ENCODE results near the gene NKAPL.

The NKAPL gene

DNA sequence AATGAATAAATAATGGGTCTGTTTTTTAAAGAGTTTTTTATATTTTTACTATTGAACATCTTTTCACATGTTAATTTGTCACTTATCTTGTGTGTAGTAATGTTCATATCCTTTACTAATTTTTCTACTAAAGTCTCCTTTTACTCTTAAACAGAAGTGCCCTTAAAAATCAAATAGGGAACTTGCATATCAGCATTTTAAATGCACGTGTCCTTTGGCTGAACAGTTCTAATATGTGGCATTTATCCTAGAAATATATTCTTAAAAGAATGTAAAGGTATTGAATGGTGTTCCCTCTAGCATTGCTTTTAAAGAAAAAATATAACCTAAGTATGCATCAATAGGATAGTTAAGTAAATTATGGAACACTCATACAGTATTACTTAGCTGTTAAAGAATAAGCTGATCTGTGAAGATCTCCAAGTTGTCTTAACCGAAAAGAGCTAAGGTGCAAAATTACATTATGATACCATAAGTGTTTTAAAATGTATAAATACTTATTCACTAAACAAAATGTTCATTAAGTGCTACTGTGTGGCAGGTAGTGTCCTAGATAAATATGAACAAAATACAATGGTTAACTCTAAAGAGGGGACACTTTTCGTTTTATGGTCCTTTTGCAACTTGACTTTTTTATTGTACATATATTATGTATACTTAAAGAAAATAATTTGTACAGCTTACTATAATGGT lies 21.6 kb downstream of the NKAPL start:
- Histone ChIP-seq H3K4me2 (no peak overlapping the region), H3K4me3 (IDR thresholded peaks at IDR 0.05; ENCODE audit: insufficient read depth, low read depth, low read length) (no peak overlapping the region), H4K20me1 (ENCODE audit: insufficient read depth) (no peaks in the 10 kb centered on the region), H3K27me3 (ENCODE audit: insufficient read depth, low read depth) (no peaks in the 10 kb centered on the region), H3K9ac (no peak overlapping the region), H3K4me1 (ENCODE audit: low read depth, poor library complexity, severe bottlenecking) (no peaks in the 10 kb centered on the region), H2AFZ (ENCODE audit: low read depth) (peak overlapping the region; percentile 50; the same call in 1 of the 2 replicates), H3K79me2 (ENCODE audit: insufficient read depth, low read depth) (no peaks in the 10 kb centered on the region), H3K36me3 (ENCODE audit: insufficient read depth) (no peaks in the 10 kb centered on the region), H3K27ac (no peak overlapping the region)
- TF ChIP-seq, protein P1, sequence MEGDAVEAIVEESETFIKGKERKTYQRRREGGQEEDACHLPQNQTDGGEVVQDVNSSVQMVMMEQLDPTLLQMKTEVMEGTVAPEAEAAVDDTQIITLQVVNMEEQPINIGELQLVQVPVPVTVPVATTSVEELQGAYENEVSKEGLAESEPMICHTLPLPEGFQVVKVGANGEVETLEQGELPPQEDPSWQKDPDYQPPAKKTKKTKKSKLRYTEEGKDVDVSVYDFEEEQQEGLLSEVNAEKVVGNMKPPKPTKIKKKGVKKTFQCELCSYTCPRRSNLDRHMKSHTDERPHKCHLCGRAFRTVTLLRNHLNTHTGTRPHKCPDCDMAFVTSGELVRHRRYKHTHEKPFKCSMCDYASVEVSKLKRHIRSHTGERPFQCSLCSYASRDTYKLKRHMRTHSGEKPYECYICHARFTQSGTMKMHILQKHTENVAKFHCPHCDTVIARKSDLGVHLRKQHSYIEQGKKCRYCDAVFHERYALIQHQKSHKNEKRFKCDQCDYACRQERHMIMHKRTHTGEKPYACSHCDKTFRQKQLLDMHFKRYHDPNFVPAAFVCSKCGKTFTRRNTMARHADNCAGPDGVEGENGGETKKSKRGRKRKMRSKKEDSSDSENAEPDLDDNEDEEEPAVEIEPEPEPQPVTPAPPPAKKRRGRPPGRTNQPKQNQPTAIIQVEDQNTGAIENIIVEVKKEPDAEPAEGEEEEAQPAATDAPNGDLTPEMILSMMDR (conservative IDR thresholded peaks at IDR 0.05; ENCODE audit: low read depth, low read length) = no peak

DNA sequence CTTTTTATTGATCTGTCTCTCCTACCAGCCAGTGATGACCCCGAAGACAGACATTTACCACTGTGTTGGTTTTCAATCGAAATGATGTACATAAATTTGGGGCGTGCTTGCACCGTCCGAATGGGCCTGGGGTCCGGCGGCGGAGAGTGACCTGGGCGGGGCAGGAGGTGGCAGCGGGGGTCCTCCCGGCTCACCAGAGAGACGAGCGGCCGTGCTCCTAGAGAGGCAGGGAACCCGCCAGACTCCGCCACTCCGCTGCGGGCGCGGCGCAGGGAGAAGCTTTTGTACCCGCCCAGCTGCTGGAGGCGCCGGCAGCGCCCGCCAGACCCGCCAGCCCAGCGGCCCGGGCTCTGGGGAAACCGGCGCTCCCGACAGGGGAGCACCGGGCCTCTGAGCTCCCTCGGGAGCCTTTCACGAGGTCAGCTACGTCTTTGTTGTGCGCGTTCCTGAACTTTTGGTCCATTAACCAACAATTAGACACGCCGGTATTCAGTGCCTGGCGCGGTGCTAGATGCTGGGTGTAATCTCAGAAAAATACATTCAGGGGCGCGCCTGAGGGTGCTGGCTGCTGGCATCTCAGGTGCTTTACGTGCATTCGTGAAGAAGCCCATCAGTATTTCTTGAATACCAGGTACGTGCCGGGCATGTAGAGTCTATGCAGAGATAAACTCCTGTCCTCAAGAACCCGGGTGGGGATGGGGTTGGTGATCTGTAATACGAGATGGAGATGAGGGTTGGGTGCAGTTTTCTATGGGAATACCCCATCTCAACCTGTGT lies 22.4 kb downstream of the NKAPL start, which contains the start of gene PGBD1:
PGBD1 (plus strand) TSS at position 285 of the 777 bp plus-strand sequence. CDS start 2,242 bp downstream, outside the sequence.
- Histone ChIP-seq H3K4me2 (peak within 1 kb of the TSS; percentile 10; the same call in 1 of the 2 replicates), H3K27me3 (ENCODE audit: insufficient read depth, low read depth) (no peaks in the 10 kb centered on the region), H3K79me2 (ENCODE audit: insufficient read depth, low read depth) (no peaks in the 10 kb centered on the region), H2AFZ (ENCODE audit: low read depth) (peak within 1 kb of the TSS; percentile 50; the same call in 1 of the 2 replicates), H3K36me3 (ENCODE audit: insufficient read depth) (no peaks in the 10 kb centered on the region), H3K27ac (no peak within 1 kb of the TSS), H3K9ac (no peak within 1 kb of the TSS; the same call in 1 of the 2 replicates), H3K4me3 (IDR thresholded peaks at IDR 0.05; ENCODE audit: insufficient read depth, low read depth, low read length) (no peak within 1 kb of the TSS), H3K4me1 (ENCODE audit: low read depth, poor library complexity, severe bottlenecking) (no peaks in the 10 kb centered on the region), H4K20me1 (ENCODE audit: insufficient read depth) (no peaks in the 10 kb centered on the region)
- TF ChIP-seq, protein P1 (conservative IDR thresholded peaks at IDR 0.05; ENCODE audit: low read depth, low read length) = no peak

DNA sequence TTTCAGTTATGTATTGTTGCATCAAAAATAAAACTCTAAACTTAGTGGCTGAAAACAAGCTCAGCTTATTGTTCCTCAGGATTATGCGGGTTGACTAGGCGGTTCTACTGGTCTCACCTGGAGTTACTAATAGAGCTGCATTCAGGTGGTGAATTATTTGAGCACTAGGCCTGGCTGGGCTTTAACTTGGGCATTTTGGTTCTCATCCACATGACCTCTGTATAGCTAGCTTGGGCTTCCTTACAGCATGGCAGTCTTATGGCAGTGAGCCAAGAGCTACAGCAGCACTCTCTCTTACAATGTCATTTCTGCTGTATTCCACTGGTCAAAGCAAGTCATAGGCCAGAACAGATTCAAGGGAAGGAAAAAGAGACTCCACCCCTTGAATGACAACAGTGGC lies 23.8 kb downstream of the NKAPL start:
- no peaks in the 10 kb centered on the region for H3K79me2 ChIP-seq (ENCODE audit: insufficient read depth, low read depth)
- H3K9ac ChIP-seq = no peak overlapping the region
- H3K4me3 ChIP-seq (IDR thresholded peaks at IDR 0.05; ENCODE audit: insufficient read depth, low read depth, low read length) = no peak overlapping the region
- no peak overlapping the region for H3K27ac ChIP-seq
- H3K27me3 ChIP-seq (ENCODE audit: insufficient read depth, low read depth) = no peaks in the 10 kb centered on the region
- TF ChIP-seq, protein P1 (conservative IDR thresholded peaks at IDR 0.05; ENCODE audit: low read depth, low read length) = no peak
- H3K4me2 ChIP-seq = no peak overlapping the region
- no peaks in the 10 kb centered on the region for H3K36me3 ChIP-seq (ENCODE audit: insufficient read depth)
- H4K20me1 ChIP-seq (ENCODE audit: insufficient read depth) = no peaks in the 10 kb centered on the region
- no peaks in the 10 kb centered on the region for H3K4me1 ChIP-seq (ENCODE audit: low read depth, poor library complexity, severe bottlenecking)
- H2AFZ ChIP-seq (ENCODE audit: low read depth) = no peak overlapping the region

DNA sequence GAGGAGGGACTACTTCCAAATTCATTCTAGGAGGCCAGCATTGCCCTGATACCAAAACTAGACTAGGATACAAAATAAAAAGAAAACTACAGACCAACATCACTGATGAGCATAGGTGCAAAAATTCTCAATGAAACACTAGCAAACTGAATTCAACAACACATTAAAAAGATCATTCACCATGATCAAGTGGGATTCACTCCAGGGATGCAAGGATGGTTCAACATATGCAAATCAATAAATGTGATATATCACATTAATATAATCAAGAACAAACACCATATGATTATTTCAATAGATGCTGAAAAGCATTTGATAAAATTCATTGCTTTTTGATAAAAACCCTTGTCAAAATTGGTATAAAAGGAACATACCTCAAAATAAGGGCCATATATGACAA lies 32.5 kb downstream of the NKAPL start:
- H3K9ac ChIP-seq = no peak overlapping the region
- TF ChIP-seq, protein P1 (conservative IDR thresholded peaks at IDR 0.05; ENCODE audit: low read depth, low read length) = no peak
- H3K27ac ChIP-seq = no peak overlapping the region
- H3K4me3 ChIP-seq (IDR thresholded peaks at IDR 0.05; ENCODE audit: insufficient read depth, low read depth, low read length) = no peak overlapping the region
- H3K36me3 ChIP-seq (ENCODE audit: insufficient read depth) = no peaks in the 10 kb centered on the region
- H3K79me2 ChIP-seq (ENCODE audit: insufficient read depth, low read depth) = no peaks in the 10 kb centered on the region
- H3K4me2 ChIP-seq = no peak overlapping the region
- no peak overlapping the region for H2AFZ ChIP-seq (ENCODE audit: low read depth)
- H3K4me1 ChIP-seq (ENCODE audit: low read depth, poor library complexity, severe bottlenecking) = peaks cover 33% of the 10 kb centered on the region
- no peaks in the 10 kb centered on the region for H4K20me1 ChIP-seq (ENCODE audit: insufficient read depth)
- no peaks in the 10 kb centered on the region; the same call in 1 of the 2 replicates for H3K27me3 ChIP-seq (ENCODE audit: insufficient read depth, low read depth)

Data from KMS-11 (cell line).